DND-41 (cell line): Measurements from ENCODE around the gene PHF20.

ENCODE experiments used
- EZH2 ChIP-seq: IDR thresholded peaks from 3 replicates; pipeline ENCODE4 v1.6.1; 2012; ENCODE audit warnings: borderline replicate concordance, low read depth, mild to moderate bottlenecking, moderate library complexity, low read length, inconsistent platforms; ENCODE audit not compliant: severe bottlenecking
- TF ChIP-seq, protein P1 (sequence below): IDR thresholded peaks from 2 replicates; pipeline ENCODE4 v1.5.1; 2012; ENCODE audit warnings: borderline replicate concordance, low read length, moderate library complexity, mild to moderate bottlenecking; ENCODE audit not compliant: poor library complexity, severe bottlenecking; ENCODE audit errors: extremely low read depth

DNA sequence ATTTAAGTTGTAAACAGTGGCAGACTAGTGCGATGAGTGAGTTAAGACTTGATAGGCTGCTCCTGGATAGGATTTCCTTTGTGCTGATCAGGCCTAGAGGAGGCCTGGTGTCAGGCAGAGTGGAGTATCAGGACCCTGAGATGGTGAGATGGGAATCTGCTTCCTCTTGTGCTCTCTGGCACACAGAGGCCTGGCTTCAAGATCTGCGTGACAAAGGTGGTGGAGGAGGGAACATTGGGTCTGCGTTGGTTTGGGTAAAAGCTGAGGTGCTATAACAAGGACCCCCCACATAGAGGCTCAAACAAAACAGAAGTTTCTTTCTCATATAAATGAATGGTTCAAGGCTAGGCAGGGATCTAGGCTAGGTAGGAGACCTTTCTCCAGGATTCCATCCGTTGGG lies 162.2 kb downstream of the PHF20 start:
- TF ChIP-seq, protein P1, sequence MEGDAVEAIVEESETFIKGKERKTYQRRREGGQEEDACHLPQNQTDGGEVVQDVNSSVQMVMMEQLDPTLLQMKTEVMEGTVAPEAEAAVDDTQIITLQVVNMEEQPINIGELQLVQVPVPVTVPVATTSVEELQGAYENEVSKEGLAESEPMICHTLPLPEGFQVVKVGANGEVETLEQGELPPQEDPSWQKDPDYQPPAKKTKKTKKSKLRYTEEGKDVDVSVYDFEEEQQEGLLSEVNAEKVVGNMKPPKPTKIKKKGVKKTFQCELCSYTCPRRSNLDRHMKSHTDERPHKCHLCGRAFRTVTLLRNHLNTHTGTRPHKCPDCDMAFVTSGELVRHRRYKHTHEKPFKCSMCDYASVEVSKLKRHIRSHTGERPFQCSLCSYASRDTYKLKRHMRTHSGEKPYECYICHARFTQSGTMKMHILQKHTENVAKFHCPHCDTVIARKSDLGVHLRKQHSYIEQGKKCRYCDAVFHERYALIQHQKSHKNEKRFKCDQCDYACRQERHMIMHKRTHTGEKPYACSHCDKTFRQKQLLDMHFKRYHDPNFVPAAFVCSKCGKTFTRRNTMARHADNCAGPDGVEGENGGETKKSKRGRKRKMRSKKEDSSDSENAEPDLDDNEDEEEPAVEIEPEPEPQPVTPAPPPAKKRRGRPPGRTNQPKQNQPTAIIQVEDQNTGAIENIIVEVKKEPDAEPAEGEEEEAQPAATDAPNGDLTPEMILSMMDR, result no peak
- TF ChIP-seq EZH2, result no peak
